ENCODE results near the gene NPTXR. TPM values are rescaled to one million over a fixed set of nuclear protein-coding genes. Genes with fewer than 3 reads are reported as not detected.

Gene NPTXR
- polyA plus RNA-seq, 1 of the 3 experiments (the other 2 are of a cell fraction), result 1.2 TPM

GRCh38 chr22:38819387-38819940 lies 24.4 kb downstream of the NPTXR start:
- Histone ChIP-seq H3K36me3 (replicated peaks in 1 of 2; ENCODE audit: control insufficient read depth in 1 of 2, insufficient read depth in 2 of 2, low read length in 1 of 2) (no peaks in the 10 kb centered on the region), H3K4me1 (ENCODE audit: control insufficient read depth in 1 of 2, insufficient read depth in 2 of 2, low read depth in 1 of 2, low read length in 1 of 2) (no peaks in the 10 kb centered on the region), H3F3A (replicated peaks; ENCODE audit: insufficient read depth) (no peaks in the 10 kb centered on the region), H3K9ac (no peak overlapping the region), H3K79me2 (ENCODE audit: insufficient read depth) (no peaks in the 10 kb centered on the region), H3K27me3 (ENCODE audit: insufficient read depth) (no peaks in the 10 kb centered on the region), H3K4me3 (ENCODE audit: low read depth in 2 of 2, low read length in 1 of 2) (no peak overlapping the region), H3K9me3 (no peaks in the 10 kb centered on the region), H3K27ac (ENCODE audit: low read depth in 2 of 2, low read length in 1 of 2) (no peak overlapping the region), H4K20me1 (ENCODE audit: insufficient read depth) (no peaks in the 10 kb centered on the region), H3K4me2 (no peak overlapping the region), H2AFZ (ENCODE audit: low read depth) (no peak overlapping the region), H3K9me2 (no peaks in the 10 kb centered on the region)
- POLR2A ChIA-PET, result no interaction called here
- 40% methylated on average over 1 of the region's 10 CpGs for WGBS (ENCODE audit: low lambda C conversion rate)
- DNase-seq, result no peak
- TF ChIP-seq USF1 (IDR thresholded peaks at IDR 0.05; ENCODE audit: borderline replicate concordance, low read depth) (no peak), TAF1 (IDR thresholded peaks at IDR 0.05; ENCODE audit: borderline replicate concordance, low read depth, low read length) (no peak)
- CTCF ChIA-PET, result interaction anchor here (1.0 kb wide), 1 partner anchor 15 kb away, joined by 3 read pairs; no protein-coding TSS in a partner anchor

GRCh38 chr22:38817196-38817595 lies 26.6 kb downstream of the NPTXR start:
- H2AFZ ChIP-seq (ENCODE audit: low read depth), result no peak overlapping the region

GRCh38 chr22:38815842-38816241 lies 28.0 kb downstream of the NPTXR start:
- Histone ChIP-seq H3K4me3 (ENCODE audit: low read depth in 2 of 2, low read length in 1 of 2) (no peak overlapping the region), H3K27ac (ENCODE audit: low read depth in 2 of 2, low read length in 1 of 2) (no peak overlapping the region), H3K9me3 (no peaks in the 10 kb centered on the region), H2AFZ (ENCODE audit: low read depth) (no peak overlapping the region), H3K4me2 (no peak overlapping the region), H3K4me1 (ENCODE audit: control insufficient read depth in 1 of 2, insufficient read depth in 2 of 2, low read depth in 1 of 2, low read length in 1 of 2) (no peaks in the 10 kb centered on the region), H3K27me3 (ENCODE audit: insufficient read depth) (no peaks in the 10 kb centered on the region), H3K36me3 (replicated peaks in 1 of 2; ENCODE audit: control insufficient read depth in 1 of 2, insufficient read depth in 2 of 2, low read length in 1 of 2) (no peaks in the 10 kb centered on the region), H3F3A (replicated peaks; ENCODE audit: insufficient read depth) (no peaks in the 10 kb centered on the region), H3K79me2 (ENCODE audit: insufficient read depth) (no peaks in the 10 kb centered on the region), H3K9ac (no peak overlapping the region), H4K20me1 (ENCODE audit: insufficient read depth) (no peaks in the 10 kb centered on the region), H3K9me2 (no peaks in the 10 kb centered on the region)
- ChIA-PET POLR2A (no interaction called here), CTCF (no interaction called here)
- TF ChIP-seq TEAD4 (IDR thresholded peaks at IDR 0.05; ENCODE audit: borderline replicate concordance, insufficient read depth) (no peak), SMC3 (IDR thresholded peaks at IDR 0.05; ENCODE audit: low read depth, low read length) (no peak), USF1 (IDR thresholded peaks at IDR 0.05; ENCODE audit: borderline replicate concordance, low read depth) (no peak), SIN3A (IDR thresholded peaks at IDR 0.05; ENCODE audit: borderline replicate concordance, low read depth, low read length) (no peak), FOSL2 (IDR thresholded peaks at IDR 0.05; ENCODE audit: borderline replicate concordance, low read depth) (no peak), GATA2 (CRISPR knock-in tag; IDR thresholded peaks at IDR 0.05) (no peak), TAF1 (IDR thresholded peaks at IDR 0.05; ENCODE audit: borderline replicate concordance, low read depth, low read length) (no peak), EZH2phosphoT487 (IDR thresholded peaks at IDR 0.05; ENCODE audit: borderline replicate concordance, low read depth) (no peak), FOXM1 (IDR thresholded peaks at IDR 0.05; ENCODE audit: low read depth) (no peak), CTCF (IDR thresholded peaks at IDR 0.05) (no peak), USF2 (IDR thresholded peaks at IDR 0.05; ENCODE audit: borderline replicate concordance, low read depth, low read length) (no peak), POLR2AphosphoS5 (IDR thresholded peaks at IDR 0.05; ENCODE audit: low read depth, low read length) (no peak)
- WGBS (ENCODE audit: low lambda C conversion rate), result no CpG with 5 or more reads among the region's 1 CpG
- no peak for DNase-seq

More at GRCh38 chr22:38817196-38817595, 26.6 kb downstream of the NPTXR start:
- TF ChIP-seq RCOR1 (IDR thresholded peaks at IDR 0.05; ENCODE audit: low read length) (no peak), NRF1 (IDR thresholded peaks at IDR 0.05; ENCODE audit: low read depth, low read length) (no peak), NFIC (IDR thresholded peaks at IDR 0.05; ENCODE audit: borderline replicate concordance) (no peak), POLR2AphosphoS5 (IDR thresholded peaks at IDR 0.05; ENCODE audit: low read depth, low read length) (no peak), RAD21 (IDR thresholded peaks at IDR 0.05; ENCODE audit: low read length) (no peak), SMC3 (IDR thresholded peaks at IDR 0.05; ENCODE audit: low read depth, low read length) (no peak)
- WGBS (ENCODE audit: low lambda C conversion rate), result 72% methylated on average over 6 of the region's 6 CpGs
- no peaks in the 10 kb centered on the region for H3K9me3 ChIP-seq
- no peak overlapping the region for H3K27ac ChIP-seq (ENCODE audit: low read depth in 2 of 2, low read length in 1 of 2)
- H3K36me3 ChIP-seq (replicated peaks in 1 of 2; ENCODE audit: control insufficient read depth in 1 of 2, insufficient read depth in 2 of 2, low read length in 1 of 2), result no peaks in the 10 kb centered on the region
- no peaks in the 10 kb centered on the region for H3K4me1 ChIP-seq (ENCODE audit: control insufficient read depth in 1 of 2, insufficient read depth in 2 of 2, low read depth in 1 of 2, low read length in 1 of 2)
- H3K4me3 ChIP-seq (ENCODE audit: low read depth in 2 of 2, low read length in 1 of 2), result no peak overlapping the region
- ChIA-PET POLR2A (no interaction called here), CTCF (interaction anchor here (1.3 kb wide), 1 partner anchor 48 kb away, joined by 3 read pairs; no protein-coding TSS in a partner anchor)
- no peaks in the 10 kb centered on the region for H3F3A ChIP-seq (replicated peaks; ENCODE audit: insufficient read depth)
- H3K9me2 ChIP-seq, result no peaks in the 10 kb centered on the region
- DNase-seq, result no peak
- no peak overlapping the region for H3K9ac ChIP-seq
- H3K4me2 ChIP-seq, result no peak overlapping the region
- no peaks in the 10 kb centered on the region for H3K79me2 ChIP-seq (ENCODE audit: insufficient read depth)
- no peaks in the 10 kb centered on the region for H3K27me3 ChIP-seq (ENCODE audit: insufficient read depth)
- no peaks in the 10 kb centered on the region for H4K20me1 ChIP-seq (ENCODE audit: insufficient read depth)

Measured in SK-N-SH (cell line).